ENCODE results near the gene LECT2. TPM values are rescaled to one million over a fixed set of nuclear protein-coding genes. Genes with fewer than 3 reads are reported as not detected.

LECT2 gene
- total RNA-seq, 3 donors from 2014 or later: not detected

GRCh38 chr5:135915466-135916001, 39.2 kb downstream of the LECT2 start:
- intact Hi-C loops (cut with DNase I; ENCODE audit: low total_unique reads): no loop called here
- Histone ChIP-seq H3K36me3 (no peaks in the 10 kb centered on the region), H3K9me3 (no peaks in the 10 kb centered on the region), H3K4me1 (no peaks in the 10 kb centered on the region), H3K4me3 (no peak overlapping the region), H3K27ac (no peak overlapping the region), H3K27me3 (peaks cover 0 to 37% of the 10 kb centered on the region in 2 donors)
- TF ChIP-seq CTCF (IDR thresholded peaks at IDR 0.05) (no peak), POLR2AphosphoS5 (IDR thresholded peaks at IDR 0.05) (no peak), POLR2A (IDR thresholded peaks at IDR 0.05) (no peak)
- no peak for DNase-seq (ENCODE audit: low spot score in 2 of 2)

- Histone ChIP-seq H3K27me3 (peaks cover 0 to 35% of the 10 kb centered on the region in 2 donors), H3K36me3 (no peaks in the 10 kb centered on the region), H3K27ac (no peak overlapping the region), H3K4me3 (no peak overlapping the region), H3K9me3 (no peaks in the 10 kb centered on the region), H3K4me1 (no peaks in the 10 kb centered on the region)
- no peak for DNase-seq (ENCODE audit: low spot score in 2 of 2)
- intact Hi-C loops (cut with DNase I; ENCODE audit: low total_unique reads): no loop called here
- TF ChIP-seq POLR2A (IDR thresholded peaks at IDR 0.05) (no peak), POLR2AphosphoS5 (IDR thresholded peaks at IDR 0.05) (no peak), CTCF (IDR thresholded peaks at IDR 0.05) (no peak)
These were observed 40.8 kb downstream of the LECT2 start for GRCh38 chr5:135913713-135914626.

- Histone ChIP-seq H3K4me1 (no peaks in the 10 kb centered on the region), H3K9me3 (no peaks in the 10 kb centered on the region), H3K27me3 (peaks cover 0 to 13% of the 10 kb centered on the region in 2 donors), H3K36me3 (no peaks in the 10 kb centered on the region), H3K27ac (no peak overlapping the region), H3K4me3 (no peak overlapping the region)
- intact Hi-C loops (cut with DNase I; ENCODE audit: low total_unique reads): no loop called here
- no peak for DNase-seq (ENCODE audit: low spot score in 2 of 2)
- TF ChIP-seq CTCF (IDR thresholded peaks at IDR 0.05) (no peak), POLR2A (IDR thresholded peaks at IDR 0.05) (no peak)
These were observed 49.6 kb downstream of the LECT2 start for GRCh38 chr5:135905144-135905543.

- H3K27ac ChIP-seq: no peak overlapping the region
- H3K4me1 ChIP-seq: no peaks in the 10 kb centered on the region
- DNase-seq (ENCODE audit: low spot score in 2 of 2): no peak
- TF ChIP-seq CTCF (IDR thresholded peaks at IDR 0.05) (no peak), POLR2AphosphoS5 (IDR thresholded peaks at IDR 0.05) (no peak), POLR2A (IDR thresholded peaks at IDR 0.05) (no peak)
- intact Hi-C loops (cut with DNase I; ENCODE audit: low total_unique reads): no loop called here
- H3K36me3 ChIP-seq: no peaks in the 10 kb centered on the region
- H3K9me3 ChIP-seq: no peaks in the 10 kb centered on the region
- no peak overlapping the region for H3K4me3 ChIP-seq
- H3K27me3 ChIP-seq: peaks cover 0 to 6% of the 10 kb centered on the region in 2 donors
These were observed 53.1 kb downstream of the LECT2 start for GRCh38 chr5:135901633-135902032.

- TF ChIP-seq POLR2A (IDR thresholded peaks at IDR 0.05) (no peak), CTCF (IDR thresholded peaks at IDR 0.05) (no peak), POLR2AphosphoS5 (IDR thresholded peaks at IDR 0.05) (no peak)
- Histone ChIP-seq H3K36me3 (no peaks in the 10 kb centered on the region), H3K4me3 (no peak overlapping the region), H3K27ac (no peak overlapping the region), H3K4me1 (no peaks in the 10 kb centered on the region), H3K27me3 (peaks cover 0 to 6% of the 10 kb centered on the region in 2 donors), H3K9me3 (no peaks in the 10 kb centered on the region)
- intact Hi-C loops (cut with DNase I; ENCODE audit: low total_unique reads): no loop called here
- DNase-seq (ENCODE audit: low spot score in 2 of 2): no peak
These were observed 54.5 kb downstream of the LECT2 start for GRCh38 chr5:135900276-135900675.

Measured in breast epithelium (tissue), 4 donors.